ENCODE results near the gene FOXL2.

- no peak for TF ChIP-seq CTCF (IDR thresholded peaks at IDR 0.05; ENCODE audit: insufficient read depth, low read depth, low read length)
- no peak for TF ChIP-seq EZH2 (IDR thresholded peaks at IDR 0.05; ENCODE audit: insufficient read depth, low read length)
These were observed 16.1 kb upstream of the FOXL2 start for GRCh38 chr3:138962854-138963560.

Measured in astrocyte (in vitro differentiated cells and primary cell).